RPMI7951 (cell line): ENCODE measurements around the gene ROCK1. TPM values are rescaled to one million over a fixed set of nuclear protein-coding genes. Genes with fewer than 3 reads are reported as not detected.

Source experiments
- total RNA-seq: library from RNA; depleted of rRNA; stranded (reverse); fragments of >200 nt; shearing (Covaris generic); gene quantifications from 2 replicates; pipeline ENCODE4 v1.2.3, GENCODE V29; 2014; rRNA removed

Gene ROCK1
- total RNA-seq, 1 experiment from 2014 or later = 21.3 TPM

Other genes starting within 250 kb of the ROCK1 start
- 0.24 TPM in 1 of 2 replicates, not detected in the other for gene GREB1L, start 130.4 kb upstream of the ROCK1 start, total RNA-seq